GM10248 (cell line): ENCODE data around the gene GRK6.

Experiments
- CTCF ChIA-PET: fragments of 300-600 bp; sonication (Branson Sonifier 250); formaldehyde crosslinking; extraction: SDS; loops from one replicate; lab custom pipeline; 2021; ENCODE audit warnings: antibody characterized with exemption; lab: Yijun Ruan, JAX
- POLR2A ChIA-PET: fragments of 350-650 bp; sonication (Branson Sonifier 250); formaldehyde crosslinking; extraction: SDS; loops from one replicate; lab custom pipeline; 2020; ENCODE audit warnings: antibody characterized with exemption; lab: Yijun Ruan, JAX
- DNase-seq: peaks from one replicate; pipeline ENCODE4 v3.0.0; 2012; ENCODE audit errors: extremely low spot score
- CTCF ChIP-seq: IDR thresholded peaks from 2 replicates; pipeline ENCODE4 v1.5.1; 2012; ENCODE audit warnings: mild to moderate bottlenecking, low read depth; ENCODE audit errors: extremely low read depth, missing control alignments, control extremely low read depth

The GRK6 gene

DNA sequence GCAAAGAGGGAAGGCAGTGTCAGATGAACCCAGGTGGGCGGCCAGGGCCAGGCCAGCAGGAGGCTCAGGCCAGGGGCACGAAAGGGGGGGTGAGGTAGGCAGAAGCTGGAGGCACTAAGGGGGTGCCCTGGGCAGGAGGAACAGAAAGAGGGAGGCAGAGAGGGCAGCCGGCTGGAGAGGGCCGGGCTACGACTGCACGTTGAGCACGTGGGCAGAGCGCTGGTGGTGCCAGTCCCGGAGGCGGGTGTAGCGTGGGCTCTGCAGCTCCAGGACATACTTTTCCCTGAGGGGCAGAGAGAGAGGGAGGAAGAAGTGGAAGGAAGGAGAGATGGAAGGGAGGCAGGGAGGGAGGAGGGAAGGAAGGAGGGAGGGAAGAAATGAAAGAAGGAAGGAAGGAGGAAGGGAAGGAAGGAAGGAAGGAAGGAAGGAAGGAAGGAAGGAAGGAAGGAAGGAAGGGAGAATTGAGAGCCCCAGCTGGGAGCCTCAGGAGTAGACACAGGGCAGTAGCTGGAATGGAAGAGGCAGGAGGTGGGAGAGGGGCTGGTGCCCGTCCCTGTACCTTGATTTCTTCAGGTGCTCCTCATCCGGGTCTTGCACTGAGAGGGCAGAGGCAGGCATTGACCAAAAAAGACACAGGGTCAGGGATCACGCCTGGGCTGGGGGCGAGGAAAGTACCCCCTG, 64.0 kb downstream of the GRK6 start:
- no peak for TF ChIP-seq CTCF
- DNase-seq = no peak
- CTCF ChIA-PET = interaction anchor here (1.0 to 2.0 kb wide), 4 partner anchors 11 to 20 kb away, joined by 3 to 11 read pairs (median 7); no protein-coding TSS in a partner anchor
- POLR2A ChIA-PET = no interaction called here

GRCh38 chr5:177490992-177491391, 64.5 kb downstream of the GRK6 start:
- TF ChIP-seq CTCF = no peak
- POLR2A ChIA-PET = no interaction called here
- CTCF ChIA-PET = interaction anchor here (2.0 to 3.2 kb wide), 2 partner anchors 11 to 12 kb away, joined by 11 to 22 read pairs; no protein-coding TSS in a partner anchor
- DNase-seq = no peak

DNA sequence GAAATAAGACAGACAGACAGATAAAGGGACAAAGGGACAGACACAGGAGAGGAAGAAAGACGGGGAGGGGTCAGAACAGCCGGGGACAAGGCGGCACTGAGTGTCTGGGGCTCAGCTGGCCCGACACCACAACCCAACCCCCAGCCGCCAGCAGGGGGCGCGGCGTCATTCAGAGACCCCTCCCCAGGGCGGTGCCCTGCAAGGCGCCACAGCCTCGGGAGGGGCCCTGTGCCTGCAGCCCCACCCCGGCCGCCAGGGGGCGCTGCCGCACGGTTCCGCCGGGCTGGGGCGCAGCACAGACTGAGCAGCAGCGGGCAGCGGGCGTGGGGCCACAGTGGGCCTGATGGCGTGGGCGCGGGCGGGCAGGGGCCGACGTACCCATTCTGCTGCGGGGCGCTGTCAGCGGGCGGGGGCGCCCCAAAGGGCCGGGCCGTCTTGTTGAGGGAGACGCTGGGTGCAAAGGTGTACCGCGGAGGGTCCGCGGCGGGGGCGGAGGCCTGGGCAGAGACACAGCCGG, 65.0 kb downstream of the GRK6 start:
- peak; percentile 59 for DNase-seq
- CTCF ChIA-PET = interaction anchor here (1.2 to 3.3 kb wide), 5 partner anchors 10 to 87 kb away, joined by 3 to 22 read pairs (median 17); no protein-coding TSS in a partner anchor
- POLR2A ChIA-PET = no interaction called here

GRCh38 chr5:177491983-177492746, 65.7 kb downstream of the GRK6 start:
- DNase-seq = no peak
- CTCF ChIA-PET = interaction anchor here (0.7 to 11.1 kb wide), 11 partner anchors 9 to 183 kb away, joined by 3 to 87 read pairs (median 7); partner anchors contain the start of gene GRK6
- POLR2A ChIA-PET = no interaction called here
- TF ChIP-seq CTCF = no peak

More for the DNA sequence above, 65.0 kb downstream of the GRK6 start:
- TF ChIP-seq CTCF = peak; percentile 49
